Loucy (cell line): ENCODE measurements around the gene CYP8B1.

Experiments used
- CTCF ChIP-seq: fragments of 200-600 bp; sonication (generic); conservative IDR thresholded peaks from 2 replicates; pipeline ENCODE4 v1.5.1; 2014; ENCODE audit warnings: mild to moderate bottlenecking, antibody characterized with exemption, low read length
- EZH2phosphoT487 ChIP-seq: fragments of 200-600 bp; IDR thresholded peaks from 2 replicates; pipeline ENCODE4 v1.6.1; 2018; ENCODE audit warnings: antibody characterized with exemption, mild to moderate bottlenecking, moderate library complexity, borderline replicate concordance

DNA sequence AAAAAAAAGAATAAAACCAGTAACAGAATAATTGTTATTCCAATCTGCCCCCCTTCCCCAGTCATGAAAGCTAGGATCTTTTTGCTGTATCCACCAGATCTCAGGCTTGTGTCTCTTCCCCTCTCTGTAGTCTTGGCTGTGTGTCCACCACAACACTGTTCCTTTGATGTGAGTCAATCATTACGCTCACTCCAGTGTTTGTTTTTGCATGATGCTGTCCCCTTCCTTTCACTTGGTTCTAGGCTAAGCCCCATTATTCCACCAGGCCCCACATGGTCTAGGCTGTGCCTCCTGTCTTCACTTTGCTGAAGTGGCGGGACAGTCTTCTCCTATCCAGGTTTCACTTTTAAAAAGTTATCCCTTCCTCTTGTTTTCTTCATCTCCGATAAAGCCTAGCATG, 52.9 kb downstream of the CYP8B1 start:
- TF ChIP-seq CTCF = no peak
- no peak for TF ChIP-seq EZH2phosphoT487
